Endothelial cell of umbilical vein (primary cell): ENCODE measurements around the gene PARP1. TPM values are rescaled to one million over a fixed set of nuclear protein-coding genes. Genes with fewer than 3 reads are reported as not detected.

Experiments used
- BruUV-seq: library from RNA; stranded (reverse); fragments of 400-500 nt; replicated peaks from 2 replicates; lab custom pipeline; 2021; lab: Mats Ljungman, UMichigan
- CTCF ChIA-PET: fragments of 300-600, 350-600 bp; sonication (Branson Sonifier 250); formaldehyde crosslinking; loops from one replicate; lab custom pipeline; 2021; ENCODE audit warnings: antibody characterized with exemption, inconsistent platforms; lab: Charles Lee
- POLR2A ChIA-PET: fragments of 300-600, 350-600 bp; sonication (Branson Sonifier 250); formaldehyde crosslinking; loops from one replicate; lab custom pipeline; 2021; ENCODE audit warnings: antibody characterized with exemption, inconsistent platforms; lab: Charles Lee
- DNase-seq: peaks from one replicate; pipeline ENCODE4 v3.0.0-alpha.2; 2011; ENCODE audit warnings: low read depth, low spot score
- FAIRE-seq: peaks from 2 replicates; lab custom pipeline; 2011; peaks lifted over from hg19 to GRCh38; lab: Jason Lieb, UNC
- H2AFZ ChIP-seq: 2 replicates; pipeline ENCODE4 v1.6.0; 2012; ENCODE audit warnings: low read depth, low read length, control low read depth, inconsistent platforms
- H3K27ac ChIP-seq: 2 replicates; pipeline ENCODE4 v1.5.1; 2011; ENCODE audit warnings: low read depth, mild to moderate bottlenecking, control low read depth, low read length, moderate library complexity; ENCODE audit not compliant: insufficient read depth
- H3K27me3 ChIP-seq, 2 experiments: 2 replicates each; pipeline versions ENCODE4 v1.6.0 to v1.6.1; 2011; ENCODE audit warnings: low read length in 2 of 2, mixed read lengths in 1 of 2; ENCODE audit not compliant: control insufficient read depth in 2 of 2, insufficient read depth in 2 of 2
- H3K36me3 ChIP-seq, 2 experiments: 2 replicates in 1 of 2; 3 replicates in 1 of 2; pipeline ENCODE4 v1.5.1; 2011; ENCODE audit warnings: low read length in 2 of 2, mild to moderate bottlenecking in 1 of 2, moderate library complexity in 1 of 2; ENCODE audit not compliant: control insufficient read depth in 2 of 2, insufficient read depth in 2 of 2; ENCODE audit errors: extremely low read depth in 1 of 2
- H3K4me1 ChIP-seq: 3 replicates; pipeline ENCODE4 v1.5.1; 2011; ENCODE audit warnings: mild to moderate bottlenecking, low read length; ENCODE audit not compliant: control insufficient read depth, insufficient read depth; ENCODE audit errors: extremely low read depth
- H3K4me2 ChIP-seq: 2 replicates; pipeline ENCODE4 v1.6.1; 2011; ENCODE audit warnings: low read length, control low read depth, mixed read lengths; ENCODE audit not compliant: insufficient read depth
- H3K4me3 ChIP-seq, 3 experiments: fragments of 200-600 bp in 1 of 3; sonication (generic), shearing (Covaris generic) in 1 of 3; replicated peaks in 1 of 3; 2 replicates each; pipeline ENCODE4 v1.5.1; 2011 to 2016; ENCODE audit warnings: control low read depth in 3 of 3, low read length in 3 of 3, mild to moderate bottlenecking in 2 of 3, inconsistent platforms in 1 of 3, low read depth in 1 of 3, moderate library complexity in 1 of 3; ENCODE audit not compliant: insufficient read depth in 1 of 3
- H3K79me2 ChIP-seq: 2 replicates; pipeline ENCODE4 v1.6.0; 2012; ENCODE audit warnings: low read length, inconsistent platforms; ENCODE audit not compliant: control insufficient read depth, insufficient read depth
- H3K9ac ChIP-seq: replicated peaks from 2 replicates; pipeline ENCODE3; 2011; ENCODE audit warnings: low read length, control low read depth; ENCODE audit not compliant: insufficient read depth; ENCODE audit errors: extremely low read depth
- H3K9me1 ChIP-seq: replicated peaks from 3 replicates; pipeline ENCODE4 v1.6.0; 2011; ENCODE audit warnings: mild to moderate bottlenecking, low read length; ENCODE audit not compliant: control insufficient read depth, insufficient read depth; ENCODE audit errors: extremely low read depth
- H3K9me3 ChIP-seq: replicated peaks from 2 replicates; pipeline ENCODE4 v1.5.1; 2012; ENCODE audit warnings: low read length, inconsistent platforms; ENCODE audit not compliant: control insufficient read depth, insufficient read depth
- H4K20me1 ChIP-seq: replicated peaks from 2 replicates; pipeline ENCODE3; 2011; ENCODE audit warnings: mild to moderate bottlenecking, low read length; ENCODE audit not compliant: control insufficient read depth, insufficient read depth; ENCODE audit errors: extremely low read depth
- EZH2 ChIP-seq: IDR thresholded peaks from 2 replicates; pipeline ENCODE4 v1.6.1; 2012; ENCODE audit warnings: borderline replicate concordance, low read depth, mild to moderate bottlenecking, moderate library complexity, low read length, inconsistent platforms; ENCODE audit not compliant: severe bottlenecking
- FOS ChIP-seq: IDR thresholded peaks from 2 replicates; pipeline ENCODE4 v1.6.1; 2011; ENCODE audit warnings: mild to moderate bottlenecking, low read length, moderate library complexity, borderline replicate concordance; ENCODE audit not compliant: insufficient read depth
- GATA2 ChIP-seq: IDR thresholded peaks from 2 replicates; pipeline ENCODE4 v1.7.0; 2011; ENCODE audit warnings: low read depth, mild to moderate bottlenecking, moderate library complexity, mixed read lengths, low read length; ENCODE audit not compliant: insufficient read length, insufficient read depth
- JUN ChIP-seq: IDR thresholded peaks from 2 replicates; pipeline ENCODE4 v1.6.1; 2011; ENCODE audit warnings: borderline replicate concordance, low read depth; ENCODE audit not compliant: insufficient read length, insufficient read depth
- MAX ChIP-seq: IDR thresholded peaks from 2 replicates; pipeline ENCODE4 v1.6.1; 2011; ENCODE audit not compliant: insufficient read depth, insufficient read length
- MYC ChIP-seq: IDR thresholded peaks from one replicate; pipeline ENCODE4 v1.6.1; 2011; ENCODE audit warnings: mild to moderate bottlenecking, low read depth, low read length
- POLR2A ChIP-seq: IDR thresholded peaks from 2 replicates; pipeline ENCODE4 v1.6.1; 2012; ENCODE audit warnings: low read depth, mild to moderate bottlenecking, control low read depth, low read length
- POLR2AphosphoS5 ChIP-seq: IDR thresholded peaks from 2 replicates; pipeline ENCODE4 v1.6.1; 2012; ENCODE audit warnings: low read depth, mild to moderate bottlenecking, control low read depth, low read length, moderate library complexity; ENCODE audit not compliant: insufficient read depth
- dilution Hi-C: fragments of 300-500 bp; cut with MboI; formaldehyde crosslinking; loops from one replicate; pipeline ENCODE4 v1.15.0; 2019; ENCODE audit warnings: low sequenced_read_pairs; ENCODE audit not compliant: extremely low pct_ligation_motif_present
- intact Hi-C: fragments of 100-400 bp; cut with micrococcal nuclease; formaldehyde crosslinking; loops from one replicate; pipeline ENCODE4 v1.10.0; 2022
- polyA plus RNA-seq, 4 experiments: library from polyadenylated mRNA; depleted of rRNA in 3 of 4; stranded (reverse) in 3 of 4; unstranded in 1 of 4; fragments of >200 nt; gene quantifications; 2 replicates each; pipeline versions ENCODE4 v1.2.1 to v1.2.3, GENCODE V29; 2011 to 2012; ENCODE audit warnings: missing spikeins in 1 of 4
- total RNA-seq: library from RNA; stranded (reverse); gene quantifications from 2 replicates; pipeline ENCODE4 v1.2.3, GENCODE V29; 2021
- TF ChIP-seq, protein P1 (sequence below), 2 donors: IDR thresholded peaks; 1 replicate in 1 of 2; 2 replicates in 1 of 2; pipeline ENCODE4 v1.5.1; 2011; ENCODE audit warnings: low read length in 2 of 2, mild to moderate bottlenecking in 2 of 2, moderate library complexity in 2 of 2, control low read depth in 1 of 2, inconsistent platforms in 1 of 2, low read depth in 1 of 2; ENCODE audit not compliant: insufficient read depth in 1 of 2; ENCODE audit errors: extremely low read depth in 1 of 2

The PARP1 gene
- total and polyA plus RNA-seq, 2 donors (not counting 3 experiments of a cell fraction or from before 2014, with no cell fraction given), result 136 to 160 TPM

DNA sequence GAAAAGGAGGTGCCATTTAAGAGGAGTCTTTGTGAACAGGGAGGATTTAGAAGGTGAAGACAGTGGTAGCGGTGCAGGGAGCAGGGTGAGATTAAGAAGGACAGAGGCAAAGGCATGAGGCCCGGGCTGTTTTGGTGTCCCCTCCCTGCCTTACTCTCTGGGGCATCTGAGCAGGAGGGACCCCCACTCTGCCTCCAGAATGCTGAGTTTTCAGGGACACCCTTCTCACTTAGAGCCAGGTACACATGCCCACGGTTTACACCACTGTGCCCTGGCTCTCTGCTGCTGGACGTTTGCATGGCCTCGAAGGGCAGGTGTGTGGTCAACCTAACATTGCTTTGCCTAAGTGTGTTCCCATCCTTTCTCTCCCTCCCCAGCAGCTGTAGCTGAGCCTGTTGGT is 20.5 kb upstream of the PARP1 start:
- H3K27me3 ChIP-seq, result peaks cover 4 to 5% of the 10 kb centered on the region in 2 experiments
- POLR2A ChIA-PET, result no interaction called here
- BruUV-seq, result no TSS peak
- intact Hi-C loops, result no loop called here
- H3K4me3 ChIP-seq, result no peak overlapping the region
- H3K4me1 ChIP-seq, result no peaks in the 10 kb centered on the region
- TF ChIP-seq POLR2A (no peak), GATA2 (no peak), EZH2 (no peak), JUN (no peak), MAX (no peak), MYC (no peak), FOS (no peak), POLR2AphosphoS5 (no peak)
- TF ChIP-seq, protein P1, sequence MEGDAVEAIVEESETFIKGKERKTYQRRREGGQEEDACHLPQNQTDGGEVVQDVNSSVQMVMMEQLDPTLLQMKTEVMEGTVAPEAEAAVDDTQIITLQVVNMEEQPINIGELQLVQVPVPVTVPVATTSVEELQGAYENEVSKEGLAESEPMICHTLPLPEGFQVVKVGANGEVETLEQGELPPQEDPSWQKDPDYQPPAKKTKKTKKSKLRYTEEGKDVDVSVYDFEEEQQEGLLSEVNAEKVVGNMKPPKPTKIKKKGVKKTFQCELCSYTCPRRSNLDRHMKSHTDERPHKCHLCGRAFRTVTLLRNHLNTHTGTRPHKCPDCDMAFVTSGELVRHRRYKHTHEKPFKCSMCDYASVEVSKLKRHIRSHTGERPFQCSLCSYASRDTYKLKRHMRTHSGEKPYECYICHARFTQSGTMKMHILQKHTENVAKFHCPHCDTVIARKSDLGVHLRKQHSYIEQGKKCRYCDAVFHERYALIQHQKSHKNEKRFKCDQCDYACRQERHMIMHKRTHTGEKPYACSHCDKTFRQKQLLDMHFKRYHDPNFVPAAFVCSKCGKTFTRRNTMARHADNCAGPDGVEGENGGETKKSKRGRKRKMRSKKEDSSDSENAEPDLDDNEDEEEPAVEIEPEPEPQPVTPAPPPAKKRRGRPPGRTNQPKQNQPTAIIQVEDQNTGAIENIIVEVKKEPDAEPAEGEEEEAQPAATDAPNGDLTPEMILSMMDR (IDR thresholded peaks at IDR 0.05; ENCODE audit: extremely low read depth in 1 of 2, insufficient read depth in 1 of 2, low read depth in 1 of 2, low read length in 2 of 2), result no peak
- H3K79me2 ChIP-seq, result no peaks in the 10 kb centered on the region
- H3K9me3 ChIP-seq, result no peaks in the 10 kb centered on the region
- no peak overlapping the region for H3K9ac ChIP-seq
- no peaks in the 10 kb centered on the region for H3K36me3 ChIP-seq
- no peak overlapping the region for H3K27ac ChIP-seq
- DNase-seq (no peak), FAIRE-seq (no peak)
- no peaks in the 10 kb centered on the region for H4K20me1 ChIP-seq
- no peaks in the 10 kb centered on the region for H3K9me1 ChIP-seq
- CTCF ChIA-PET, result no interaction called here
- no peak overlapping the region for H2AFZ ChIP-seq
- H3K4me2 ChIP-seq, result no peak overlapping the region
- dilution Hi-C loops, result no loop called here
